ENCODE data around the gene SMIM31.

- TF ChIP-seq CTCF (IDR thresholded peaks at IDR 0.05): peak; percentile 58
- TF ChIP-seq ZFX (IDR thresholded peaks at IDR 0.05; ENCODE audit: borderline replicate concordance): no peak
Measured at GRCh38 chr4:164716901-164717300, 37.0 kb upstream of the SMIM31 start.
